Adrenal gland (tissue), 5 donors: Measurements from ENCODE around the gene SBK1.

Experiments
- CTCF ChIP-seq, 6 experiments: fragments of 450-650 bp in 4 of 6; fragments of 200-600 bp in 2 of 6; sonication (generic) in 1 of 6; IDR thresholded peaks; 1 replicate in 5 of 6; 2 replicates in 1 of 6; pipeline versions ENCODE4 v1.5.1 to v1.8.0; 2016 to 2021; ENCODE audit warnings: antibody characterized with exemption in 6 of 6, mild to moderate bottlenecking in 2 of 6, moderate library complexity in 1 of 6
- POLR2A ChIP-seq, 2 donors: fragments of 450-650 bp; IDR thresholded peaks; one replicate each; pipeline ENCODE4 v1.6.1; 2017; ENCODE audit warnings: antibody characterized with exemption in 2 of 2, mild to moderate bottlenecking in 2 of 2, moderate library complexity in 1 of 2
- donor health status: DM: no; HTN: no; CAD: no.

GRCh38 chr16:28316054-28316453 lies 23.7 kb downstream of the SBK1 start:
- TF ChIP-seq CTCF (IDR thresholded peaks at IDR 0.05) (no peak), POLR2A (IDR thresholded peaks at IDR 0.05) (no peak)
